RKO (cell line): Measurements from ENCODE around the gene SLC7A4.

Experiments used
- DNase-seq: peaks from one replicate; pipeline ENCODE4 v3.0.0-alpha.2; 2016; ENCODE audit warnings: low spot score

Gene SLC7A4

DNA sequence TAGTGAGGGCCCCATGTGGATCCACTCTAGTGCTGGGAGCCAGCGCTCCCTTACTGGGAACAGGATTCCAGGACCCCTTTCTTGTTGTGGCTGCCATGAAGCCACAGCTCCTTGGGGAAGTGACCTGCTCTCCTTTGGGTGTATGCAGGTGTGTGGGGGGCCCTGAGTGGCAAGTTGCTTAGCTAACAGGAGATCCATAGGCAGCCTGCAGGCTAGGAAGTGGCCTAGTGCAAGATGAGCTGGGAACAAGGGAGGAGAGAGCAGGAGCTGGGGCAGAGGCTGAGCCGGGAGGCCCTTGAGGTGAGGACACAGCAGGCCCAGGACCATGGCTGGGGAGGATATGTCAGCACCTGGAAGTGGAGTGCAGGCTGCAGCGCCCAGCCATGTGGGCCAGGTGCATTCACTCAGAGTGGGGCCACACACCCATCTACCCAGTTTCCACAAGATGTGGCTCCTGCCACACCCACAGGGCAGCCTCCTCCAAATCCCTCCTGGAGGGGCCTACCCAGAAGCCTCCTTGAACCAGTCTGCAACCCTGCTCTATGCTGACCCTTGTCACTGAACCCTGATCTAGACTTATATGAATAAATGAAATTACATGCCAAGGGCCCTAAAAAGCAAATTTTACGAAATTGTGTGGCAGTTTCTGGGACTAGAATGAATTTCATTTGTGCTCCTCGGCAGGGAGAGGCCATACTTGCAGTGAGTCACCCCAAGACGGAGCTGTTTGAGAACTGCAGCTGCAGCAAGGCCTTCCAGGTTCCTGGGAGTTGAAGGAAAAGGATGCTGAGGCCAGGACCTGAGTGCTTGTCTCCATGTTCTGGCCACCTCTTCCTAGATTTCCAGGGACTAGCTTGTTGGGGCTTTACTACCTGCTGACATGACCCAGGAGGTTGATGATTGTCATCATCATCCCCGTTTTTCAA lies 33.7 kb downstream of the SLC7A4 start:
- DNase-seq: peak; percentile 67

DNA sequence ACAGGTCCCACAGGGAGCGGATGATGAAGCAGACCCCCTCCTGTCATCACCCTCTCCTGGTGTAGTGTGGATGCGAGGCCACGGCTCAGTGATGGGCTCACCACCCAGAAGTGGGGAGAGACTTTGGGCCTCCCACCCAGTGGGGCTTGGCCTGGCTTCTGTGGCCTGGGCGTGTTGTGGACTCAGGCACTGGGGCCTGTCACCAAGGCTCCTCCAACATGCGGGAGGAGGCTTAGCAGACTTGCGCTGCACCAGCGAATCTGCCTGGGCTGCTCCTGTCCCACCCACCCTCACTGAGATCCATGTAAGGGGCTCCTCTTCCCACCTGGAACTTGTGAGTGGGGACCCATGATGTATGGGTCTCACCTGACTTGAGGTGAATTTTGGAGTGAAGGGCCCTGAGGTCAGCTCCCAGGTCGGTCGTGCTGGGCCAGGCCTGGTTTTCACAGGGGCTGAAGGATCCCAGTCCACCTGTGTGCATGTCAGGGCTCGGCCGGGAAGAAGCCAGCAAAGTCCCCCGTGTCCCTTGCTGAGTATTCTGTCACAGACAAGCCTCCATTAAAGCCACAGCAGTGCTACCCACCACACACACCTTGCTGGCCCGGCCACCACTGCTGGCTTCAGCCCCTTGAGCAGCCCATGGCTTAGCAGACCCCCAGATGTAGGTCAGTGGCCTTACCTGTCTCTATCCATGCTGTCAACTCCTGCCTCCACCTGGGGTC lies 34.7 kb downstream of the SLC7A4 start:
- no peak for DNase-seq

DNA sequence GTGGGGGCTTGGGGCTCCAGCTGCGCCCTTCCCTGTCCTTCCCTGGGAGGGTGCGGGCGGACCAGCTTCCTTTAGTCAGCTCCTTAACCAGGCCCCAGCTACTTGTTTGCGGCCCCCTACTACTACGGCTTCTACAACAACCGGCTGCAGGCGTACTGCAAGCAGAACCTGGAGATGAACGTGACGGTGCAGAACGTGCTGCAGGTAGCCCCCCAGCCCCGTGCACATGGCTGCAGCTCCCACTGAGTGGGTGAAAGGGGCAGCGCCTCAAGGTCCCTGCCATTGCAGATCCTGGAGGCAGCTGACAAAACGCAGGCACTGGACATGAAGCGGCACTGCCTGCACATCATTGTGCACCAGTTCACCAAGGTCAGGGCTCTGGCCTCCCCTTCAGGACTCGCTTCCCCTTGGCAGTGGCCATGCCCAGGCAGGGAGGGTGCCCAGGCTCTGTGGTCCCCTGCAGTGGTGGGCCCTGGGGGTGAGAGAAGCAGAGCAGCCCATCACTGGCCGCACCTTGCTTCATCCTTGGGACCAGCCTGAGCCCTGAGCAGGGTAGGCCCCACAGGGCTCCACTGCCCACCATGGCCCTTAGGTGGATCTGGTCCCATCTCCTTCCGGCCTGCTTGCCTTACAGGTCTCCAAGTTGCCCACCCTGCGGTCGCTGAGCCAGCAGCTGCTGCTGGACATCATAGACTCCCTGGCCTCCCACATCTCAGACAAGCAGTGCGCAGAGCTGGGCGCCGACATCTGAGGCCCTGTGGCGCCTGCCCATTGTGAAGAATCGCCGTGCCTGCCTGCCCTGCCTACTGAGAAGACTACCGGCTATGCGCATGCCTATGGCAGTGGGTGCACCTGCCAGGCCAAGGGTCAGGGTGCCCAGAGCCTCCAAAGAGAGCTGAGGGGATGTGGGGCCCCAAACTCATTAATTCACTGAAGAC lies 35.5 kb downstream of the SLC7A4 start:
- no peak for DNase-seq

GRCh38 chr22:20996031-20996410 lies 36.3 kb downstream of the SLC7A4 start:
- no peak for DNase-seq

- DNase-seq: no peak
Measured at GRCh38 chr22:20995329-20996030, 36.9 kb downstream of the SLC7A4 start.

DNA sequence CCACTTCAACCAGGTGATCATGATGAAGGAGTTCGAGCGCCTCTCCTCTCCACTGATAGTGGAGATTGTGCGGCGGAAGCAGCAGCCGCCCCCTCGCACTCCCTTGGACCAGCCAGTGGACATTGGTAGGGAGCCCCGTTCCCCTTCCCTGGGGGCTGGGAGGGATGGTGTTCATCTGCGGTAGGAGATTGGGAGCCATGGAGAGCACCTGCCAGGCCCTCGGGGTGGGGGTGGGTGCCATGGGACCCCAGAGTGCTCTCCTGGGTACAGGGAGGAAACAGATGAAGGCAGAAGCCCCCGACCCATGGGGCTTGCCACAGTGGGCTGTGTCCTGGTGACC lies 37.5 kb downstream of the SLC7A4 start:
- DNase-seq: no peak

GRCh38 chr22:20994128-20994901 lies 38.0 kb downstream of the SLC7A4 start:
- no peak for DNase-seq

DNA sequence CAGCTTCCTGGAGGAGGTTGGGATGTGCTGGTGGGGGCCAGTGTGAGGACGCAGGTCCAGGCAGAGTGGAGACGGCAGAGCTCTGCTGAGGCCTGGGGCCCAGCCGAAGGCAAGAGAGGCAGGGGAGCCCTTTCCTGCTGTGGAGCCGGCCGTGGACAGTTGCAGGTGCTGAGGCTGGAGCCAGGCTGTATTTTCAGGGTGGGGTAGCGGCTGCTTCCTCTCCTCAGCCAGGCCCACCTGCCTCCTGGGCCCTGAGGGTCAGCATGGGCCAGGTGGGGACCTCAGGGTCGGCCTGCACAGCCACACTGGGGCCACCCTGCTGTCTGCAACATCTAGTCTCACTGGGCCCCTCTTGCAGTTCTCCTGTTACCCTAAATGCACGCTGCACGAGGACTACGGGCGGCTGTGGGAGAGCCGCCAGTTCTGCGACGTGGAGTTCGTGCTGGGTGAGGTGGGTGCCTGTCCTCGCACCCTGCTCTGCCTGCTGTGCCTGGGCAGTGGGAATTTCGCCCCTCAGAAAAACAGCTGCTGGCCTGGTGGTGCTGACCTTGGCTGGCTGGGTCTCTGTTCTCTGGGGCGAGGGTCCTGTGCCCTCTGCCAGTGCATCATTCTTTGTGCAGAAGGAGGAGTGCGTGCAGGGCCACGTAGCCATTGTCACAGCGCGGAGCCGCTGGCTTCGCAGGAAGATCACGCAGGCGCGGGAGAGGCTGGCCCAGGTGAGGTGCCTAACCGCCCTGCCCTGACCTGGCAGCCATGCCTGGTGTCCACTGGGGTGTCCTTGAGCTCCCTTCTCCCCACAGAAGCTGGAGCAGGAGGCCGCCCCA lies 38.8 kb downstream of the SLC7A4 start:
- DNase-seq: no peak

GRCh38 chr22:20992456-20993303 lies 39.7 kb downstream of the SLC7A4 start:
- DNase-seq: no peak

DNA sequence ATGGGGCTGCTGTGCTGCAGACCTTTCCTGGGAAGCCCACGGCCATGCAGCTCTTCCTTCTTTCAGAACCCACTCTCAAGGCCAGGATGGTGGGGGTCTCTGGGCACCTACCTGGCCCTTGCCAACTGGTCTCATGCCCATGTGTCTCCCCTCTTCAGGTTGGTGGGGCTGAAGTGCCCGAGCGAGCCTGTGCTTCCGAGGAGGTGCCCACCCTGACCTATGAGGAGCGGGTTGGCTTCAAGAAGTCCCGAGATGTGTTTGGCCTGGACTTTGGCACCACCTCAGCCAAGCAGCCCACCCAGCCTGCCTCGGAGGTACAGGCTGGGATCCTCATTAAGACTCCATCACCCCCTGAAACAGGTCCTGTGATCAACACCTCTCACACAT lies 40.3 kb downstream of the SLC7A4 start:
- DNase-seq: no peak

DNA sequence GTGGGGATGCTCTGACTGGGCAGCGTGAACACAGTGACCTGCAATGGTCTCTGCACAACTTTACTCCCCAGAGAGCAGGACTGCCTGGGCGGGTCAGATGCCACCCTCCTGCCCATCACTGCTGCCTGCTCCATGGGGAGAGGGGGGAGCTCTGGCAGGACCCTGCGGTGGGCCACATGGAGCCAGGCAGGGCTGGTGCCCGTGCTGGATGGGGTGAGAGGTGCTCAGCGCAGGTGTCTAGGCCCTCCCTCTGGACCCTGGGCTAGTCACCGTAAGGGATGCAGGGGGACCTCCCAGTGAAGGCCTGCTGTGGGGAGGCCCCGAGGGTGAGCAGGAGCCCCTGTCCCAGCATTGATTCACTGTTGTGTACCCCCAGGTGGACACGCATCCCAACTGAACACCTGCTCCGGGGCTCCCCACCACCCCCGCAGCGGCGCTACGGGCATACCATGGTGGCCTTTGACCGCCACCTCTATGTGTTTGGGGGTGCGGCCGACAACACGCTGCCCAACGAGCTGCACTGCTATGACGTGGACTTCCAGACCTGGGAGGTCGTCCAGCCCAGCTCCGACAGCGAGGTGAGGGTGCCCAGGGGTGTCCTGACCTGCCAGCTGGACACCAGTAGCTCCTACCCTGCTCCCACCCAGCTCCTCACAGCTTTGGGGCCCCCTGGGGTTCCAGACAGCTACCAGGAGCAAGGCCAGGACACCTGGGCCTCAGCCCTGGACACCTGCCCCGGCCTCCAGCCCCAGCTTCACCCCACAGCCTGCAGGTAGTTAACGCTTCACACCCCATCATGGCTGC lies 40.9 kb downstream of the SLC7A4 start:
- DNase-seq: no peak

- DNase-seq: no peak
Measured at GRCh38 chr22:20990184-20991180, 41.9 kb downstream of the SLC7A4 start.

- no peak for DNase-seq
Measured at GRCh38 chr22:20989323-20990138, 42.8 kb downstream of the SLC7A4 start.

- no peak for DNase-seq
Measured at GRCh38 chr22:20988573-20989322, 43.6 kb downstream of the SLC7A4 start.

- no peak for DNase-seq
Measured at GRCh38 chr22:20987375-20987774, 45.0 kb downstream of the SLC7A4 start.
